Liver (tissue), 9 donors: ENCODE results near the gene RASGRF1. TPM values are rescaled to one million over a fixed set of nuclear protein-coding genes. Genes with fewer than 3 reads are reported as not detected.

ENCODE experiments used
- DNase-seq: peaks from one replicate; pipeline ENCODE4 v3.0.0-alpha.2; 2017; ENCODE audit warnings: low spot score
- H3K27ac ChIP-seq, 2 donors: one replicate each; pipeline ENCODE4 v1.7.0; 2013; ENCODE audit warnings: inconsistent platforms in 2 of 2, low read length in 2 of 2, control low read depth in 1 of 2, low read depth in 1 of 2, mild to moderate bottlenecking in 1 of 2
- H3K27me3 ChIP-seq, 4 donors: one replicate each; pipeline versions ENCODE4 v1.6.1 to v1.7.0; 2013; ENCODE audit warnings: low read length in 3 of 4, inconsistent platforms in 1 of 4, mild to moderate bottlenecking in 1 of 4, moderate library complexity in 1 of 4; ENCODE audit not compliant: control insufficient read depth in 4 of 4, insufficient read depth in 4 of 4
- H3K36me3 ChIP-seq, 4 donors: one replicate each; pipeline versions ENCODE4 v1.6.1 to v1.7.0; 2013; ENCODE audit warnings: low read length in 3 of 4, mild to moderate bottlenecking in 3 of 4, low read depth in 1 of 4, moderate library complexity in 1 of 4; ENCODE audit not compliant: control insufficient read depth in 4 of 4, insufficient read depth in 3 of 4
- H3K4me1 ChIP-seq, 4 donors: one replicate each; pipeline versions ENCODE4 v1.6.1 to v1.7.0; 2013; ENCODE audit warnings: low read length in 3 of 4, mild to moderate bottlenecking in 3 of 4, moderate library complexity in 1 of 4; ENCODE audit not compliant: control insufficient read depth in 4 of 4, insufficient read depth in 4 of 4
- H3K4me3 ChIP-seq, 3 donors: one replicate each; pipeline versions ENCODE4 v1.6.1 to v1.7.0; 2013; ENCODE audit warnings: low read length in 3 of 3, control low read depth in 1 of 3, low read depth in 1 of 3, mild to moderate bottlenecking in 1 of 3
- H3K9ac ChIP-seq, 2 donors: one replicate each; pipeline ENCODE4 v1.7.0; 2013; ENCODE audit warnings: low read length in 2 of 2, mild to moderate bottlenecking in 2 of 2, moderate library complexity in 2 of 2, control low read depth in 1 of 2, low read depth in 1 of 2
- H3K9me3 ChIP-seq, 4 donors: one replicate each; pipeline versions ENCODE4 v1.6.1 to v1.7.0; 2013; ENCODE audit warnings: low read length in 3 of 4; ENCODE audit not compliant: control insufficient read depth in 4 of 4
- EGR1 ChIP-seq, 2 donors: IDR thresholded peaks; 2 replicates each; pipeline ENCODE4 v1.6.1; 2016 to 2018; ENCODE audit warnings: antibody characterized with exemption in 2 of 2, low read depth in 2 of 2
- FOXA1 ChIP-seq: IDR thresholded peaks from 2 replicates; pipeline ENCODE4 v1.6.1; 2016; ENCODE audit warnings: antibody characterized with exemption
- FOXA2 ChIP-seq: IDR thresholded peaks from 2 replicates; pipeline ENCODE4 v1.6.1; 2016; ENCODE audit warnings: antibody characterized with exemption
- GABPA ChIP-seq, 2 donors: IDR thresholded peaks in 1 of 2; conservative IDR thresholded peaks in 1 of 2; 2 replicates each; pipeline ENCODE4 v1.6.1; 2016; ENCODE audit warnings: antibody characterized with exemption in 2 of 2, mild to moderate bottlenecking in 1 of 2, moderate library complexity in 1 of 2
- HNF4A ChIP-seq, 2 donors: conservative IDR thresholded peaks; 2 replicates each; pipeline ENCODE4 v1.6.1; 2016; ENCODE audit warnings: antibody characterized with exemption in 2 of 2, mild to moderate bottlenecking in 2 of 2
- HNF4G ChIP-seq: IDR thresholded peaks from 2 replicates; pipeline ENCODE4 v1.6.1; 2016; ENCODE audit warnings: antibody characterized with exemption
- JUND ChIP-seq, 2 donors: IDR thresholded peaks; 2 replicates each; pipeline ENCODE4 v1.6.1; 2016; ENCODE audit warnings: antibody characterized with exemption in 2 of 2
- NR2F2 ChIP-seq: IDR thresholded peaks from 2 replicates; pipeline ENCODE4 v1.6.1; 2016; ENCODE audit warnings: antibody characterized with exemption
- RAD21 ChIP-seq, 2 donors: IDR thresholded peaks; 2 replicates each; pipeline ENCODE4 v1.6.1; 2016; ENCODE audit warnings: antibody characterized with exemption in 2 of 2, mild to moderate bottlenecking in 2 of 2
- RXRA ChIP-seq, 2 donors: IDR thresholded peaks; 2 replicates each; pipeline ENCODE4 v1.6.1; 2017 to 2018; ENCODE audit warnings: antibody characterized with exemption in 2 of 2, mild to moderate bottlenecking in 1 of 2
- TAF1 ChIP-seq: conservative IDR thresholded peaks from 2 replicates; pipeline ENCODE4 v1.6.1; 2016; ENCODE audit warnings: antibody characterized with exemption, mild to moderate bottlenecking
- YY1 ChIP-seq: IDR thresholded peaks from 2 replicates; pipeline ENCODE4 v1.6.1; 2016; ENCODE audit warnings: antibody characterized with exemption, mild to moderate bottlenecking
- ZBTB33 ChIP-seq: IDR thresholded peaks from 2 replicates; pipeline ENCODE4 v1.6.1; 2016; ENCODE audit warnings: antibody characterized with exemption
- WGBS: extraction: QIAGEN DNeasy Blood & Tissue Kit; methylation state at CpG from one replicate; pipeline ENCODE4 v1.1.7; 2013; 5-methylcytosine and 5-hydroxymethylcytosine counted together
- polyA plus RNA-seq, 2 donors: library from polyadenylated mRNA; stranded (reverse) in 1 of 2; unstranded in 1 of 2; fragments of 200-250 nt in 1 of 2; fragments of >200 nt in 1 of 2; fragmentation: Nextera tagmentation in 1 of 2; extraction: Ambion mirVana in 1 of 2; gene quantifications; one replicate each; pipeline versions ENCODE4 v1.2.1 to v1.2.3, GENCODE V29; 2013 to 2015
- total RNA-seq, 2 donors: library from RNA; depleted of rRNA; stranded (reverse); fragments of >200 nt; gene quantifications; one replicate each; pipeline ENCODE4 v1.2.3, GENCODE V29; 2014
- TF ChIP-seq, protein P1 (sequence below): IDR thresholded peaks from 2 replicates; pipeline ENCODE4 v1.6.1; 2016; ENCODE audit warnings: antibody characterized with exemption
- TF ChIP-seq, protein P2 (sequence below): fragments of 150-350 bp; IDR thresholded peaks from 2 replicates; pipeline ENCODE4 v1.5.1; 2017; ENCODE audit warnings: improper control_type of control experiment, low read depth, low read length; ENCODE audit not compliant: missing input control
- TF ChIP-seq, protein P3 (sequence below): IDR thresholded peaks from 2 replicates; pipeline ENCODE4 v1.6.1; 2016; ENCODE audit warnings: antibody characterized with exemption
- TF ChIP-seq, protein P4 (sequence below): IDR thresholded peaks from 2 replicates; pipeline ENCODE4 v1.6.1; 2016; ENCODE audit warnings: antibody characterized with exemption, mild to moderate bottlenecking
- donor health status: healthy.
- donor health status: healthy.
- donor health status: healthy.
- donor health status: healthy.
- donor health status: healthy.

Gene RASGRF1
- total and polyA plus RNA-seq, 4 donors, result 0.28 TPM; not detected in 3

- peaks cover 4 to 15% (median 7%) of the 10 kb centered on the region in 4 donors for H3K27me3 ChIP-seq
- no peak overlapping the region for H3K4me3 ChIP-seq
- H3K27ac ChIP-seq, result no peak overlapping the region
- H3K9me3 ChIP-seq, result no peaks in the 10 kb centered on the region
- TF ChIP-seq NR2F2 (no peak), TAF1 (no peak), RAD21 (IDR thresholded peaks at IDR 0.05) (no peak), HNF4A (conservative IDR thresholded peaks at IDR 0.05) (no peak), EGR1 (IDR thresholded peaks at IDR 0.05; ENCODE audit: low read depth in 2 of 2) (no peak), FOXA1 (no peak), YY1 (no peak), JUND (IDR thresholded peaks at IDR 0.05) (no peak), FOXA2 (no peak), RXRA (IDR thresholded peaks at IDR 0.05) (no peak), ZBTB33 (no peak), GABPA (IDR thresholded peaks at IDR 0.05 in 1 of 2, conservative IDR thresholded peaks at IDR 0.05 in 1 of 2) (no peak), HNF4G (no peak)
- TF ChIP-seq, protein P1, sequence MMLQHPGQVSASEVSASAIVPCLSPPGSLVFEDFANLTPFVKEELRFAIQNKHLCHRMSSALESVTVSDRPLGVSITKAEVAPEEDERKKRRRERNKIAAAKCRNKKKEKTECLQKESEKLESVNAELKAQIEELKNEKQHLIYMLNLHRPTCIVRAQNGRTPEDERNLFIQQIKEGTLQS, result no peak
- TF ChIP-seq, protein P2, sequence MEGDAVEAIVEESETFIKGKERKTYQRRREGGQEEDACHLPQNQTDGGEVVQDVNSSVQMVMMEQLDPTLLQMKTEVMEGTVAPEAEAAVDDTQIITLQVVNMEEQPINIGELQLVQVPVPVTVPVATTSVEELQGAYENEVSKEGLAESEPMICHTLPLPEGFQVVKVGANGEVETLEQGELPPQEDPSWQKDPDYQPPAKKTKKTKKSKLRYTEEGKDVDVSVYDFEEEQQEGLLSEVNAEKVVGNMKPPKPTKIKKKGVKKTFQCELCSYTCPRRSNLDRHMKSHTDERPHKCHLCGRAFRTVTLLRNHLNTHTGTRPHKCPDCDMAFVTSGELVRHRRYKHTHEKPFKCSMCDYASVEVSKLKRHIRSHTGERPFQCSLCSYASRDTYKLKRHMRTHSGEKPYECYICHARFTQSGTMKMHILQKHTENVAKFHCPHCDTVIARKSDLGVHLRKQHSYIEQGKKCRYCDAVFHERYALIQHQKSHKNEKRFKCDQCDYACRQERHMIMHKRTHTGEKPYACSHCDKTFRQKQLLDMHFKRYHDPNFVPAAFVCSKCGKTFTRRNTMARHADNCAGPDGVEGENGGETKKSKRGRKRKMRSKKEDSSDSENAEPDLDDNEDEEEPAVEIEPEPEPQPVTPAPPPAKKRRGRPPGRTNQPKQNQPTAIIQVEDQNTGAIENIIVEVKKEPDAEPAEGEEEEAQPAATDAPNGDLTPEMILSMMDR, result no peak
- TF ChIP-seq, protein P3, sequence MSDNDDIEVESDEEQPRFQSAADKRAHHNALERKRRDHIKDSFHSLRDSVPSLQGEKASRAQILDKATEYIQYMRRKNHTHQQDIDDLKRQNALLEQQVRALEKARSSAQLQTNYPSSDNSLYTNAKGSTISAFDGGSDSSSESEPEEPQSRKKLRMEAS, result no peak
- TF ChIP-seq, protein P4, sequence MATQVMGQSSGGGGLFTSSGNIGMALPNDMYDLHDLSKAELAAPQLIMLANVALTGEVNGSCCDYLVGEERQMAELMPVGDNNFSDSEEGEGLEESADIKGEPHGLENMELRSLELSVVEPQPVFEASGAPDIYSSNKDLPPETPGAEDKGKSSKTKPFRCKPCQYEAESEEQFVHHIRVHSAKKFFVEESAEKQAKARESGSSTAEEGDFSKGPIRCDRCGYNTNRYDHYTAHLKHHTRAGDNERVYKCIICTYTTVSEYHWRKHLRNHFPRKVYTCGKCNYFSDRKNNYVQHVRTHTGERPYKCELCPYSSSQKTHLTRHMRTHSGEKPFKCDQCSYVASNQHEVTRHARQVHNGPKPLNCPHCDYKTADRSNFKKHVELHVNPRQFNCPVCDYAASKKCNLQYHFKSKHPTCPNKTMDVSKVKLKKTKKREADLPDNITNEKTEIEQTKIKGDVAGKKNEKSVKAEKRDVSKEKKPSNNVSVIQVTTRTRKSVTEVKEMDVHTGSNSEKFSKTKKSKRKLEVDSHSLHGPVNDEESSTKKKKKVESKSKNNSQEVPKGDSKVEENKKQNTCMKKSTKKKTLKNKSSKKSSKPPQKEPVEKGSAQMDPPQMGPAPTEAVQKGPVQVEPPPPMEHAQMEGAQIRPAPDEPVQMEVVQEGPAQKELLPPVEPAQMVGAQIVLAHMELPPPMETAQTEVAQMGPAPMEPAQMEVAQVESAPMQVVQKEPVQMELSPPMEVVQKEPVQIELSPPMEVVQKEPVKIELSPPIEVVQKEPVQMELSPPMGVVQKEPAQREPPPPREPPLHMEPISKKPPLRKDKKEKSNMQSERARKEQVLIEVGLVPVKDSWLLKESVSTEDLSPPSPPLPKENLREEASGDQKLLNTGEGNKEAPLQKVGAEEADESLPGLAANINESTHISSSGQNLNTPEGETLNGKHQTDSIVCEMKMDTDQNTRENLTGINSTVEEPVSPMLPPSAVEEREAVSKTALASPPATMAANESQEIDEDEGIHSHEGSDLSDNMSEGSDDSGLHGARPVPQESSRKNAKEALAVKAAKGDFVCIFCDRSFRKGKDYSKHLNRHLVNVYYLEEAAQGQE, result no peak
- peaks cover 8 to 23% (median 16%) of the 10 kb centered on the region in 4 donors for H3K4me1 ChIP-seq
- DNase-seq, result no peak
- WGBS, result 8% methylated on average over 47 of the region's 47 CpGs
- H3K9ac ChIP-seq, result no peak overlapping the region
- no peaks in the 10 kb centered on the region for H3K36me3 ChIP-seq
Observed at GRCh38 chr15:79089331-79089889, 1.2 kb downstream of the RASGRF1 start.
